Measurements from ENCODE around the gene CAMK1G.

The CAMK1G gene

DNA sequence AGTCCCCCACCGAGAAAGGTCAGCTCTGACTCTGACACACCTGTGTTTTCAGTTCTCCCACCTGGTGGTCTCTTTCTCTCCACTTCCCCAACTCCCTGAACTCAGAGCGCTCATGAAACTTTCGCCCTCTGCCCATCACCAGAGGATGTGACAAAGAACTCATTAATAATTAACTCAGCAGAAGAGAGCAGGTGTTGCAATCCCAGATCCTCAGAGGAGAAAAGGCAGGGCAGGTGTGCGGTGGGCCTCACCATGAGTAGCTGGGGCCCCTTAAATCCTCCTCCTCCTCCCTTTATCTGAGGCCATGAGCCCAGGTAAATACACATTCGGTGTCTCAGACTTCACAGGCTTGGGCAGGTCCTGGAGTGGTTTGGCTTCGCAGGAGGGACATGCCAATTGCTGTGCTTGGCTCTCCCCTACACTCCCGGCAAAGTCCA is 70.4 kb downstream of the CAMK1G start:
- peak overlapping the region; percentile 100 for H3K27ac ChIP-seq

GRCh38 chr1:209655411-209656231 is 72.1 kb downstream of the CAMK1G start:
- peak; percentile 95 for DNase-seq (ENCODE audit: low read depth, low spot score)
- peak overlapping the region; percentile 100 for H3K27ac ChIP-seq

More for the DNA sequence above, 70.4 kb downstream of the CAMK1G start:
- DNase-seq (ENCODE audit: low read depth, low spot score), result peak; percentile 68

- H3K27ac ChIP-seq, result peak overlapping the region; percentile 100
- DNase-seq (ENCODE audit: low read depth, low spot score), result peak; percentile 92
Measured at GRCh38 chr1:209657140-209657879, 73.8 kb downstream of the CAMK1G start.

- H3K27ac ChIP-seq, result peak overlapping the region; percentile 100
- peak; percentile 66 for DNase-seq (ENCODE audit: low read depth, low spot score)
Measured at GRCh38 chr1:209657918-209658317, 74.4 kb downstream of the CAMK1G start.

DNA sequence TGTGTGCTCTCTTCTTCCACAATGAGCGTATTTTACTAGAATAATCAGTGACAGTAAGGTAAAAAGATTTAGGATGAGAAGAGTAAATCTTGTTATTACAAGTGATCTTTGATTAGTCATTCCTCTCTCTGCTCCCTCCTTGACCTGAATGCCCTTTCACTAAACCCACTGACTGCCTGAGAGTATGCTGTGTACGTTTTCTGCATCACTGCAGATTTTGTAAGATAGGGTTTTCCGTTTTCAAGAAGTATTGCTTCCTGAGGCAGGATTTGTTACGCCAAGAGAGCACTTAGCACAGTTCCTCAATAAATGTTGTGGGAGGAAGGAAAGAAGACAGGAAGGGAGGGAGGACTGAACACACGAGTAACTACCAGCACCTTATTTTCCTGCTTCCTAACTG is 76.4 kb downstream of the CAMK1G start:
- no peak for DNase-seq (ENCODE audit: low read depth, low spot score)
- peak overlapping the region; percentile 100 for H3K27ac ChIP-seq

DNA sequence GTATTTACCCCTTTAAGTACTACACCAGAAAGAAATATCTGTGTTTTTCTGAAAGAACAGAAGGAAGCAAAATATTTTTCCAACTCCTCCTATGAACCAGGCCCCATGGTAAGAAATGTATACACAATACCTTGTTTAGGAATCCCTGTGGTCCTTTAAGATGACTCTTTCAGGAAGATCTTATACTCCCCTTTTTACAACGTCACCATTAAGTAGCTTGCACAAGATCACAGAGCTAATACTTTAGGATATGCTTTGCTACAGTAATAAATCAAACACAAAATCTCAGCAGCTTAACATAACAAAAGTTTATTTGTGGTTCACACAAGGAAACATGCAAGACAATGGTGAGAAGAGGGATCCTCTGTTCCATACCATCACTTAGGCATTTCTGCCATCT is 77.6 kb downstream of the CAMK1G start:
- H3K27ac ChIP-seq, result no peak overlapping the region
- DNase-seq (ENCODE audit: low read depth, low spot score), result no peak

- no peak for DNase-seq (ENCODE audit: low read depth, low spot score)
- H3K27ac ChIP-seq, result no peak overlapping the region
Measured at GRCh38 chr1:209662879-209663327, 79.4 kb downstream of the CAMK1G start.

Data from epithelial cell of prostate (primary cell).